ENCODE measurements around the gene ERVK3-1.

GRCh38 chr19:58279925-58280316 lies 25.3 kb upstream of the ERVK3-1 start:
- TF ChIP-seq CTCF (IDR thresholded peaks at IDR 0.05; ENCODE audit: low read length) (no peak), EZH2 (IDR thresholded peaks at IDR 0.05; ENCODE audit: borderline replicate concordance, low read length) (no peak)
